HEK293T (cell line): Measurements from ENCODE around the gene OPALIN.
"Not testable (repeated sequence)": the region's sequence is repeated elsewhere in the genome, so short reads cannot be mapped to it uniquely, and the experiment has no call there.

Experiments used
- CTCF ChIA-PET: fragments of 350-600 bp; formaldehyde crosslinking; extraction: SDS; loops from one replicate; lab custom pipeline; 2021; ENCODE audit warnings: antibody characterized with exemption, inconsistent platforms; lab: Yijun Ruan, JAX
- POLR2A ChIA-PET: fragments of 350-600 bp; formaldehyde crosslinking; extraction: SDS; loops from one replicate; lab custom pipeline; 2020; ENCODE audit warnings: antibody characterized with exemption, inconsistent platforms; lab: Yijun Ruan, JAX
- DNase-seq: peaks from one replicate; pipeline ENCODE4 v3.0.0; 2012; ENCODE audit warnings: mixed read lengths; ENCODE audit errors: extremely low spot score
- ARNT ChIP-seq: fragments of 450-650 bp; IDR thresholded peaks from 2 replicates; pipeline ENCODE4 v1.6.1; 2017; ENCODE audit warnings: mild to moderate bottlenecking
- BHLHE40 ChIP-seq: fragments of 450-650 bp; IDR thresholded peaks from 2 replicates; pipeline ENCODE4 v1.6.1; 2016; ENCODE audit warnings: mild to moderate bottlenecking, moderate library complexity, borderline replicate concordance
- CTBP1 ChIP-seq: fragments of 450-650 bp; IDR thresholded peaks from 2 replicates; pipeline ENCODE4 v1.6.1; 2016; ENCODE audit warnings: borderline replicate concordance
- ELF4 ChIP-seq: fragments of 450-650 bp; IDR thresholded peaks from 2 replicates; pipeline ENCODE4 v1.6.1; 2017; ENCODE audit warnings: antibody characterized with exemption
- FOXA1 ChIP-seq: fragments of 450-650 bp; IDR thresholded peaks from 2 replicates; pipeline ENCODE4 v1.6.1; 2016; ENCODE audit warnings: mild to moderate bottlenecking
- FOXK2 ChIP-seq: fragments of 450-650 bp; IDR thresholded peaks from 2 replicates; pipeline ENCODE4 v1.6.1; 2016; ENCODE audit warnings: mild to moderate bottlenecking
- FOXM1 ChIP-seq: fragments of 450-650 bp; IDR thresholded peaks from 2 replicates; pipeline ENCODE4 v1.6.1; 2017; ENCODE audit warnings: mild to moderate bottlenecking, borderline replicate concordance
- HDGF ChIP-seq: fragments of 450-650 bp; IDR thresholded peaks from 2 replicates; pipeline ENCODE4 v1.6.1; 2017; ENCODE audit warnings: antibody characterized with exemption, borderline replicate concordance
- L3MBTL2 ChIP-seq: fragments of 450-650 bp; conservative IDR thresholded peaks from 2 replicates; pipeline ENCODE4 v1.6.1; 2016; ENCODE audit warnings: mild to moderate bottlenecking
- LEF1 ChIP-seq: fragments of 450-650 bp; IDR thresholded peaks from 2 replicates; pipeline ENCODE4 v1.6.1; 2017; ENCODE audit warnings: mild to moderate bottlenecking, borderline replicate concordance
- NFRKB ChIP-seq: fragments of 450-650 bp; IDR thresholded peaks from 2 replicates; pipeline ENCODE4 v1.6.1; 2016; ENCODE audit warnings: mild to moderate bottlenecking, moderate library complexity
- SP1 ChIP-seq: fragments of 450-650 bp; IDR thresholded peaks from 2 replicates; pipeline ENCODE4 v1.6.1; 2017
- SUZ12 ChIP-seq: fragments of 450-650 bp; IDR thresholded peaks from 2 replicates; pipeline ENCODE4 v1.6.1; 2016; ENCODE audit warnings: mild to moderate bottlenecking
- TARDBP ChIP-seq: fragments of 450-650 bp; IDR thresholded peaks from 2 replicates; pipeline ENCODE4 v1.6.1; 2016
- ZNF384 ChIP-seq: fragments of 450-650 bp; IDR thresholded peaks from 2 replicates; pipeline ENCODE4 v1.6.1; 2016
- TF ChIP-seq, protein P1 (sequence below): fragments of 450-650 bp; IDR thresholded peaks from 2 replicates; pipeline ENCODE4 v1.6.1; 2016

The OPALIN gene

DNA sequence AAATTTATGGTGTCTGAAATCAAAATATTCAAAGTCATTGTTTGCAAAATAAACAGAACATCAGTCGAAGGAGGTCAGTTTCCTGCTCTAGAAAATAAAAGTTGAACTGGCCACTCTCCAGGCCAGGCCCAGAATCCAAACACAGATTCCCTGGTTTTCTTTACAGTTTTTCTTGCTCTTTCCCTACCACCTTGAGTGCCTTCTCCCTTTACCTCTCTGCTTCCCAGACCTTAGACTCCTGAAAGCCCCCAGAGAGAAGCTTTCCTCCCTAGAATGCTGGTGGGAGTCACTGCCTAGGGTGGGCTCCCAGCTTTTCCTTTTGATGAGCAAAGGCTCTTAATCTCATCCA is 48.5 kb downstream of the OPALIN start:
- no peak for TF ChIP-seq SUZ12
- TF ChIP-seq ELF4 = no peak
- no peak for TF ChIP-seq SP1
- TF ChIP-seq FOXA1 = no peak
- no peak for TF ChIP-seq LEF1
- TF ChIP-seq ARNT = no peak
- TF ChIP-seq BHLHE40 = no peak
- no peak for TF ChIP-seq TARDBP
- no peak for TF ChIP-seq ZNF384
- DNase-seq = no peak
- ChIA-PET CTCF (no interaction called here), POLR2A (no interaction called here)

DNA sequence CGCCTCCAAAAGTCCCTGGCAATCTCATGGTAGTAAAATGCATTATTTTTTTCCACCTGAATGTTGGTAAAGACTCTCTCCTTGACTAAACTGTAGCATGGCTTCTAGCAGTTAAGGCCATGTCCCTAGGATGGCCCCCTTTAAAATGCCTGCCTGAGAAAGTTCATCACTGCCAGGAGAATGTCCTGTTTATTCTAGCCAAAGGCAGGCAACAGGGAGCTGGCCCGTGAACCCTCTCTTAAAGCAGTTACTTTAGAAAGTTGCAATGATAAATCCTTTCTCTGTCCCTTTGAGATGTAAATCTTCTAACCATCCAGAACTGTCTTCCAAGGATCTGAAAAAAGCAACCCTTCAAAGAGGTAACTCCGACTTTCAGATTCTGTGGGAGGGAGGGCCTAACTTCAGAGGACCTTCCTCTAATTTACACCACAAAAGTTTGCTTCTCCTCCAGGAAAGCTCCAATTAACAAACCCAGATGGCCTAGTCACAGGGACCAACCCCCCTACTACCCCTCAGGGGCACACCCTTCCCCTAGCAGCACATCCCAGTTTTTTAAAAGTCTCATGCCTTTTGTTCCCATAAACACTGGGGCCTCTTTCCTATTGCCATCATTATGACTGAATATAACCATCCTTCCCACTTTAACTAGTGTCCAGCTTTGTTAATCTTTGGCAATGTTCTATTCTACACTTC is 49.0 kb downstream of the OPALIN start:
- ChIA-PET CTCF (no interaction called here), POLR2A (no interaction called here)
- TF ChIP-seq HDGF = no peak
- DNase-seq = no peak

DNA sequence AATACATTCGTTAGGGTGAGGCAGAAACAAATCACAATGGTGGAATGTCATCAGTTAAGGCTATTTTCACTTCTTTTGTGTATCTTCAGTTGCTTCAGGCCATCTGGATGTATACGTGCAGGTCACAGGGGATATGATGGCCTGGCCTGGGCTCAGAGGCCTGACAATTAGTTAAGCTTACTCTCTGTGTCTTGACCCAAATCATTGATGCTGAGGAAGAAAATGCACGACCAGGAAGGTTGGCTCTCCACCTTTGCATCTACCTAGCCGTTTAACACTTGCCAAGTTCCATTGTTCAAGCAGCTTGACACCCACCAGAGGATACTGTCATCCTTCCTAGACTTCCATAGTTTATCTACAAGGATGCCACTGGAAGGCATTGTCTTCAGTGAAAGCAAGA is 49.9 kb downstream of the OPALIN start:
- DNase-seq, CTCF ChIA-PET, POLR2A ChIA-PET: not testable (repeated sequence)

DNA sequence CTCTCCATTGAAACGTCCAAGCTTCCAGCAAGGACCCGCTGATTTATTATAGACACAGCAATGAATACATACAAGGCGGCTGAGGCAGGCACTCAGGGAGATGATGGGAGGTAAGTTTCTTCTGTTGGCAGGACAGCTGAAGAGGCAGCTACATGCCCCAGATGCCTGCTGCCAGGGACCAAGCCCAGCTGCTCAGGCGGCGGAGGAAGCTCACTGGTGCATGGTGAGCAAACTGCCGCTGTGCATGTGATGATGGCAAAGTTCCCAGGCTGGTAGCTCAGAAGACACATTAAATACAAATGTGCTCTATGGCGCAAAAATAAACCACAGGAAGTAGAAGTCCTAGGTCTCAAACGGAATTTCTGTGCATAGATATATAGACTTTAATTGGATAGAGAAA is 52.3 kb downstream of the OPALIN start:
- DNase-seq = no peak
- ChIA-PET POLR2A (no interaction called here), CTCF (no interaction called here)
- TF ChIP-seq FOXA1 (no peak), CTBP1 (no peak), FOXK2 (no peak), FOXM1 (no peak), L3MBTL2 (no peak), TARDBP (no peak), ELF4 (no peak), NFRKB (no peak), HDGF (no peak), ZNF384 (no peak), ARNT (no peak), LEF1 (no peak), BHLHE40 (no peak)
- TF ChIP-seq, protein P1, sequence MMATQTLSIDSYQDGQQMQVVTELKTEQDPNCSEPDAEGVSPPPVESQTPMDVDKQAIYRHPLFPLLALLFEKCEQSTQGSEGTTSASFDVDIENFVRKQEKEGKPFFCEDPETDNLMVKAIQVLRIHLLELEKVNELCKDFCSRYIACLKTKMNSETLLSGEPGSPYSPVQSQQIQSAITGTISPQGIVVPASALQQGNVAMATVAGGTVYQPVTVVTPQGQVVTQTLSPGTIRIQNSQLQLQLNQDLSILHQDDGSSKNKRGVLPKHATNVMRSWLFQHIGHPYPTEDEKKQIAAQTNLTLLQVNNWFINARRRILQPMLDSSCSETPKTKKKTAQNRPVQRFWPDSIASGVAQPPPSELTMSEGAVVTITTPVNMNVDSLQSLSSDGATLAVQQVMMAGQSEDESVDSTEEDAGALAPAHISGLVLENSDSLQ = no peak

DNA sequence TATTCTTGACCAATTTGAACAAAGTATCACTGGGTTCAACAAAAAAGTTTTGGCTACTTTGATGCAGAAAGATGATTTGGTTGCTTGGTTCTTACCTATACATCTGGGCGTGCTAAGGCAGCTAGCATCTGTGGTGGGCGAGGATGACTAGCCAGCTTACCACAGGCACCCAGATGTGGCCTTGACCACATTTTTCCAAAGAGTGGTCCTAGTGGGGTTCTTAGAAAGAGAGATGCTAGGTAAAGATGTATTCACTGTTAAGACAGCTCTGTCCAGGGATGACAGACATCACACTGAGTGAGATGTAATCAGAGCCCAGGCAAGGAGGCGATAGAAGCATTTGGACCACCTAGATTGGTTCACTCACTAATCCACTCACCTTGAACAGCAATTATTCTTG is 53.8 kb downstream of the OPALIN start:
- TF ChIP-seq FOXA1 = no peak
- no peak for TF ChIP-seq ARNT
- TF ChIP-seq SUZ12 = no peak
- no peak for TF ChIP-seq FOXK2
- TF ChIP-seq ELF4 = no peak
- TF ChIP-seq, protein P1 = no peak
- no peak for TF ChIP-seq L3MBTL2
- TF ChIP-seq LEF1 = no peak
- TF ChIP-seq NFRKB = no peak
- TF ChIP-seq FOXM1 = no peak
- no peak for TF ChIP-seq HDGF
- no peak for TF ChIP-seq SP1
- no peak for TF ChIP-seq TARDBP
- no peak for TF ChIP-seq BHLHE40
- DNase-seq = no peak
- POLR2A ChIA-PET = interaction anchor here (0.7 kb wide), 1 partner anchor 17 kb away, joined by 3 read pairs; no protein-coding TSS in a partner anchor
- CTCF ChIA-PET = interaction anchor here (0.5 to 1.2 kb wide), 2 partner anchors 75 to 111 kb away, joined by 3 read pairs; no protein-coding TSS in a partner anchor

DNA sequence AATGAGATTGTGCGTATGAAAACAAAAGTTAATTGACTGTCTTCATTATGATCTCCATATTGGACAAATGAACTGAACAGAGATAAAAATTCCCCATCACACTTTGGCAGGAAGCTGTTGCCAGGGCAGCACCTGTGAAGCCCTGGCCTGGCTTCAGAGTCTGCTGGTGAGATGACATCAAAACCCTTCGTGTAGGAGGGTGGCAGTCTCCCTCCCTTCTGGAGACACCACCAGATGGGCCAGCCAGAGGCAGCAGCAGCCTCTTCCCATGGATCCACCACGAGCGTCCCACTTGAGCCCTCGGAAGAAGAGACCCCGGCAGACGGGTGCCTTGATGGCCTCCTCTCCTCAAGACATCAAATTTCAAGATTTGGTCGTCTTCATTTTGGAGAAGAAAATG is 54.6 kb downstream of the OPALIN start, which contains the start of gene DNTT:
TSS of gene DNTT (plus strand) at position 205 of the 400 bp plus-strand sequence. CDS start at position 269, 64 bp downstream.
- TF ChIP-seq HDGF (no peak), L3MBTL2 (no peak), BHLHE40 (no peak), SP1 (no peak), ELF4 (no peak), SUZ12 (no peak), ZNF384 (no peak), LEF1 (no peak)
- TF ChIP-seq, protein P1 = no peak
- CTCF ChIA-PET = no interaction called here
- POLR2A ChIA-PET = no interaction called here
- DNase-seq = no peak

DNA sequence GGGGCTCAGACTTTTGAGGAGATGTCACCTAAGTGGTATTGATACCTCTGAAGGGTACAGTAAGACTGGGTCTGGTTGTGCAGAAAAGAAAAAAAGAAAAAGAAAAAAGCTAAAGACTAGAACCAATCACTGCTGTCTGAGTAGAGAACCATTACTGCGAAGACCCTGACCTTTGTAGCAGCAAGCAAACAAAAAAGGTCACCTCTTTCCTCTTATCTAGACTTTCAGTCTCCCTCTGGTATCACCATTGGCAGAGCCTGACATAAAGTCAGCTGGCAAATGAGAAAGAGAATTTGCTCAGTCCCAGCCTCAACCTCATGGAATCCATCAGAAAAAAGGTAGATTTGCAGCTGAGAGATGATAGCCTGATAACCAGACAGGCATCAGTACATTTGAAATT is 57.2 kb downstream of the OPALIN start:
- TF ChIP-seq FOXA1 (no peak), CTBP1 (no peak), BHLHE40 (no peak), TARDBP (no peak), FOXK2 (no peak), ZNF384 (no peak), ELF4 (no peak), HDGF (no peak)
- ChIA-PET POLR2A (no interaction called here), CTCF (interaction anchor here (0.9 to 1.9 kb wide), 2 partner anchors 72 to 285 kb away, joined by 5 to 9 read pairs; no protein-coding TSS in a partner anchor)
- no peak for DNase-seq
